Fibroblast of skin of left quadriceps (primary cell): ENCODE results near the gene NOS2.
"Not testable (repeated sequence)": the region's sequence is repeated elsewhere in the genome, so short reads cannot be mapped to it uniquely, and the experiment has no call there.

Experiments used
- DNase-seq, 2 experiments: peaks; one replicate each; pipeline ENCODE4 v3.0.0-alpha.2; 2013; ENCODE audit warnings: low read depth in 2 of 2

The NOS2 gene

GRCh38 chr17:27788919-27789318, 11.4 kb downstream of the NOS2 start:
- DNase-seq: no peak

GRCh38 chr17:27783440-27784350, 16.6 kb downstream of the NOS2 start:
- DNase-seq: no peak

- no peak for DNase-seq
Measured at GRCh38 chr17:27782791-27783206, 17.5 kb downstream of the NOS2 start.

- no peak for DNase-seq
Measured at GRCh38 chr17:27780828-27781404, 19.4 kb downstream of the NOS2 start.

- DNase-seq: no peak
Measured at GRCh38 chr17:27780092-27780827, 20.1 kb downstream of the NOS2 start.

- DNase-seq: no peak
Measured at GRCh38 chr17:27778183-27778582, 22.1 kb downstream of the NOS2 start.

GRCh38 chr17:27776882-27777624, 23.3 kb downstream of the NOS2 start:
- DNase-seq: no peak

GRCh38 chr17:27771586-27771985, 28.7 kb downstream of the NOS2 start:
- no peak for DNase-seq

GRCh38 chr17:27770877-27771276, 29.5 kb downstream of the NOS2 start:
- no peak for DNase-seq

GRCh38 chr17:27768858-27769410, 31.4 kb downstream of the NOS2 start:
- DNase-seq: no peak

GRCh38 chr17:27766438-27766837, 33.9 kb downstream of the NOS2 start:
- DNase-seq: no peak

- DNase-seq: no peak
Measured at GRCh38 chr17:27765353-27765752, 35.0 kb downstream of the NOS2 start.

GRCh38 chr17:27764589-27764988, 35.7 kb downstream of the NOS2 start:
- DNase-seq: no peak

- no peak for DNase-seq
Measured at GRCh38 chr17:27762527-27763305, 37.6 kb downstream of the NOS2 start.

GRCh38 chr17:27760931-27761330, 39.4 kb downstream of the NOS2 start:
- not testable (repeated sequence) for DNase-seq

GRCh38 chr17:27760069-27760885, 40.1 kb downstream of the NOS2 start:
- no peak for DNase-seq

- no peak for DNase-seq
Measured at GRCh38 chr17:27759528-27759927, 40.8 kb downstream of the NOS2 start.

- no peak for DNase-seq
Measured at GRCh38 chr17:27756467-27757371, 43.6 kb downstream of the NOS2 start.
